Upper lobe of right lung (tissue), 1 donor: ENCODE data around the gene B2M. TPM values are rescaled to one million over a fixed set of nuclear protein-coding genes. Genes with fewer than 3 reads are reported as not detected.
A peak's percentile ranks its signal among the peaks of the same experiment; 100 is the strongest.

Experiments used
- ATAC-seq: fragments of 200-7000 bp; cut with Tn5 transposase; one replicate; pipeline ENCODE4 v1.9.1; 2020; ENCODE audit warnings: mild to moderate bottlenecking, moderate library complexity
- DNase-seq: peaks from one replicate; pipeline ENCODE4 v3.0.0-alpha.2; 2020
- H3K27ac ChIP-seq: fragments of 200-600 bp; one replicate; pipeline ENCODE4 v1.8.0; 2022
- H3K27me3 ChIP-seq: fragments of 200-600 bp; one replicate; pipeline ENCODE4 v1.8.0; 2022; ENCODE audit warnings: mild to moderate bottlenecking
- H3K36me3 ChIP-seq: fragments of 200-600 bp; one replicate; pipeline ENCODE4 v1.8.0; 2022
- H3K4me1 ChIP-seq: fragments of 200-600 bp; one replicate; pipeline ENCODE4 v1.8.0; 2022
- H3K4me3 ChIP-seq: fragments of 200-600 bp; one replicate; pipeline ENCODE4 v1.8.0; 2022; ENCODE audit warnings: mild to moderate bottlenecking
- H3K9me3 ChIP-seq: fragments of 200-600 bp; one replicate; pipeline ENCODE4 v1.8.0; 2022
- intact Hi-C: fragments of 100-400 bp; cut with DNase I; formaldehyde crosslinking; loops from one replicate; pipeline ENCODE4 v1.11.0; 2022
- total RNA-seq: library from RNA; stranded (reverse); fragmentation: NEBNext Ultra II Directional; extraction: Animal tissue kit (Norgen Biotek cat#: 25700); gene quantifications from one replicate; pipeline ENCODE4 v1.2.1, GENCODE V29; 2021
- TF ChIP-seq, protein P1 (sequence below): fragments of 200-600 bp; IDR thresholded peaks from one replicate; pipeline ENCODE4 v1.8.0; 2022; ENCODE audit warnings: antibody characterized with exemption
- donor health status: DM: no; HTN: yes; CAD: no; lungs with severe emphysema.

The B2M gene
- total RNA-seq, 1 donor from 2014 or later: 4,033 TPM

DNA sequence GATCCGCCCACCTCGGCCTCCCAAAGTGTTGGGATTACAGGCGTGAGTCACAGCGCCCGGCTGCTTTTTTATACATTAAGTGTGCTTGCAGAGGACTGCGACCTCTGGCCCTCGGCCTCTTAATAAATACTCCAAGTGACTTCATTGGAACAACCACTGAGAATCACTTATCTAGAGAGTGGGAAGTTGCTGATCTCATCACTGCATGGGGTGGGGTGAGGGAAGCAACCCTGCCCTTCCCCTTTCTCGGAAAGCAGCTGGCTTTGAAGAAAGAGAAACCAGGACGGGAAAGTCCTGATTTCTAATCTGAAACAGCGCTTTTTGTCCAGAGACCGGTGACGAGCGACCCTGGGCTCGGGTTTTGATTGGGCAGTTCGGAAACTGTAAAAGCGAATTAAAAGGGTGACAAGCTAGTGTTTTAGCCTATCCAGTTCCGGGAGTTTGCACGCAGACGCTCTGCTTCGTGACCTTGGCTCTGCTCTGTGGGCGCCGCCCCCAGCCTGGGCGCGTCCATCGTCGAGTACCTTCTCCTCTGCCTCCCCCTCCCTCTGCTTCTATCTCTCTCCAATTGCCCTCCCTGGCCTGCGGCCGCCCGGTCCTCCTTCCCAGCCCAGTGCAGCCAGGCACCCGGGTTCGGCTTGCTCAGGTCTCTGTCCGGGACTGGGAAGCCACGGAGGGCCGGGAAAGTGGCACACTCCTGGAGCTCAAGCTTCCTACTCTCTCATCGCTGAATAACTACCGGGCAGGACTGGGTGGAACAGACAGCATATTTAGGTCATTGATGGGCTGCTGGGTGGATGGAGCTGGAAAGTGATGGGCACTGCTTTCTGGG is 17.5 kb downstream of the B2M start:
- DNase-seq (peak; percentile 97), ATAC-seq (peak; percentile 95)
- Histone ChIP-seq H3K36me3 (peaks cover 9% of the 10 kb centered on the region), H3K4me1 (peaks cover 41% of the 10 kb centered on the region), H3K4me3 (peak overlapping the region; percentile 91), H3K9me3 (no peaks in the 10 kb centered on the region), H3K27me3 (no peaks in the 10 kb centered on the region), H3K27ac (peak overlapping the region; percentile 99)
- TF ChIP-seq, protein P1, sequence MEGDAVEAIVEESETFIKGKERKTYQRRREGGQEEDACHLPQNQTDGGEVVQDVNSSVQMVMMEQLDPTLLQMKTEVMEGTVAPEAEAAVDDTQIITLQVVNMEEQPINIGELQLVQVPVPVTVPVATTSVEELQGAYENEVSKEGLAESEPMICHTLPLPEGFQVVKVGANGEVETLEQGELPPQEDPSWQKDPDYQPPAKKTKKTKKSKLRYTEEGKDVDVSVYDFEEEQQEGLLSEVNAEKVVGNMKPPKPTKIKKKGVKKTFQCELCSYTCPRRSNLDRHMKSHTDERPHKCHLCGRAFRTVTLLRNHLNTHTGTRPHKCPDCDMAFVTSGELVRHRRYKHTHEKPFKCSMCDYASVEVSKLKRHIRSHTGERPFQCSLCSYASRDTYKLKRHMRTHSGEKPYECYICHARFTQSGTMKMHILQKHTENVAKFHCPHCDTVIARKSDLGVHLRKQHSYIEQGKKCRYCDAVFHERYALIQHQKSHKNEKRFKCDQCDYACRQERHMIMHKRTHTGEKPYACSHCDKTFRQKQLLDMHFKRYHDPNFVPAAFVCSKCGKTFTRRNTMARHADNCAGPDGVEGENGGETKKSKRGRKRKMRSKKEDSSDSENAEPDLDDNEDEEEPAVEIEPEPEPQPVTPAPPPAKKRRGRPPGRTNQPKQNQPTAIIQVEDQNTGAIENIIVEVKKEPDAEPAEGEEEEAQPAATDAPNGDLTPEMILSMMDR: no peak
- intact Hi-C loops: no loop called here

DNA sequence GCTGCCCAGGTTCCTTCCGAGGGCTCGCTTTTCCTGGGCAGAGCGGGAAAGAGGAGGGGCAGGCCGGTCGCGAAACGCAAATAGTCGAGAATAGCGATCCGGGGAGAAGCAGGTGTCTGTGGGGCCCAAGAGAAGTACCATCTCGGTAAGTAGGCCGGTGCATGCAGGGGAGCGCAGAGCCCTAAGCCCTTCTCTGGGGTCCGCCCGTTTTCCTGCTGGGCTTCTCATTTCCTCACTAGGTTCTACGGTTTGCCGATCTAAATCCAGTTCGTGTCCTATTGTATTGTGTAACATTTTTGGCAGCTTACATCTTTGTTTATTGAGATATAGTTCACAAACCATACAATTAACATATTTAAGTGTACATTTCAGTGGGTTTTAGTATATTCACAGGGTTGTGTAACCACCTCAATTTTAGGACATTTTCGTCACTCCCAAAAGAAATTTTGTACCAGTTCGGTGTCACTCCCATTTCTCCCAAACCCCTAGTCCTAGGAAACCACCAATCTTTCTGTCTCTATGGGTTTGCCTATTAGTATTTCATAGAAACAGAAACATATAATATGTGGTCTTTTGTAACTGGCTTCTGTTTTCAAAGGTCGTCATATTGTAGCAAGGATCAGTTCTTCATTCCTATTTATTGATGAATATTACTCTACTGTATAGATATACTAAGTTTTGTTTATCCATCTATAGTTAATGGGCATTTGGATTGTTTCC is 18.3 kb downstream of the B2M start:
- H3K4me1 ChIP-seq: peaks cover 38% of the 10 kb centered on the region
- peaks cover 9% of the 10 kb centered on the region for H3K36me3 ChIP-seq
- TF ChIP-seq, protein P1: no peak
- intact Hi-C loops: loop anchor here (10.0 kb wide), 1 partner anchor 75 kb away; no protein-coding TSS in a partner anchor
- H3K27ac ChIP-seq: peak overlapping the region; percentile 99
- peak overlapping the region; percentile 91 for H3K4me3 ChIP-seq
- DNase-seq: peak; percentile 75
- H3K9me3 ChIP-seq: no peaks in the 10 kb centered on the region
- peak; percentile 8 for ATAC-seq
- H3K27me3 ChIP-seq: no peaks in the 10 kb centered on the region

DNA sequence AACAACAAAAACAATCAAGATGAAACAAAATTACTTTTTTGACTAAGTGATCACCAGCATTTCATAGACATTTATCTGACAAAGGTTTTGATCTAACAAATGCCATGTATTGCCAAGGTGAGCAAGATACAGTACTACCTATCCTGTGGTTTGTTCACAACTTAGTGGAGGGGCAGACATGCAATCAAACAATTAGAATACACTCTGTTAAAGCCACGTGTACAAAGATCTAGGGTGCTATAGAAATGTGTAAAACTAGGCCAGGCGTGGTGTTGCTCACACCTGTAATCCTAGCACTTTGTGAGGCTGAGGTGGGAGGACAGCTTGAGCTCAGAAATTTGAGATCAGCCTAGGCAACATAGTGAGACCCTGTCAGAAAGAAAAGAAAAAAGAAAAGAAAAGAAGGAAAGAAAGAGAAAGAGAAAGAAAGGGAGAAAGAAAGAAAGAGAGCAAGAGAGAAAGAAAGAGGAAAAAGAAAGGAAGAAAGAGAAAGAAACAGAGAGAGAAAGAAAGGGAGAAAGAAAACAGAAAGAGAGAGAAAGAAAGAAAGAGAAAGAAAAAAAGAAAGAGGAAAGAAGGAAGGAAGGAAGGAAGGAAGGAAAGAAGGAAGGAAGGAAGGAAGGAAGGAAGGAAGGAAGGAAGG is 23.6 kb downstream of the B2M start:
- DNase-seq (no peak), ATAC-seq (no peak)
- Histone ChIP-seq H3K4me3 (no peak overlapping the region), H3K27me3 (no peaks in the 10 kb centered on the region), H3K36me3 (peaks cover 9% of the 10 kb centered on the region), H3K4me1 (peaks cover 21% of the 10 kb centered on the region), H3K9me3 (no peaks in the 10 kb centered on the region), H3K27ac (peak overlapping the region; percentile 78)
- TF ChIP-seq, protein P1: no peak
- intact Hi-C loops: loop anchor here (10.0 kb wide), 1 partner anchor 80 kb away; no protein-coding TSS in a partner anchor

DNA sequence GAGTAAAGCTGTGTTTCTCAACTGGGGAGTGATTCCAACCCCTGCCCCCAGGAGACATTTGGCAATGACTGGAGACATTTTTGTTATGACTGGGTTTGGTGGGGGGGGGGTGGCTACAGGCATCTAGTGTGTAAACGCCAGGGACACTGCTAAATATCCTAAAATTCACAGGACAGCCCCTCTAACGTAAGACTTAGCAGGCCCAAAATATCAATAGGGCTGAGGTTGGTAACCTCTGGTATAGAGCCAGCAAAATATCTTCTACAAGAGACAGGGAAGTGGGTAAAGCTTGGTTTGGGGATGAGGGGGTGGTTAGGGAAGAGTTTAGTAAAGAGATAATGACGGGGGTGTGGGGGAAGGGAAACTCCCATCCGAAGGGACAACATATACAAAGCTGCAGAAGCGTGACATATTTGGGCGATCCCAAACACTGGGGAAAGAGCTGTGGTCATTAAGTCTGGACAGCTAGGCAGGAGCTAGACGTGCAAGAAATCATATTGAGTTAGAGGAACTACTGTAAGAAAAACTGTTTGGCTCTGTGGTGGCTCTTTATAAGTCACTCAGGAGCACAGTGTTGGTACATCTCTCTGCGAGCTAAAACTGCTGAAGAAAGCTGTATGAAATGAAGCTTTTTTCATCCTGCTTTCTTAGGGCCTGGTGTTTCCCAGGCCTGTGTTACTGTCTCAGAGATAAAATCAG is 24.3 kb downstream of the B2M start:
- TF ChIP-seq, protein P1: no peak
- H3K27ac ChIP-seq: peak overlapping the region; percentile 78
- no peak for DNase-seq
- ATAC-seq: peak; percentile 90
- intact Hi-C loops: loop anchor here (10.0 kb wide), 1 partner anchor 81 kb away; no protein-coding TSS in a partner anchor
- H3K4me1 ChIP-seq: peaks cover 15% of the 10 kb centered on the region
- H3K27me3 ChIP-seq: no peaks in the 10 kb centered on the region
- no peaks in the 10 kb centered on the region for H3K9me3 ChIP-seq
- H3K36me3 ChIP-seq: peaks cover 9% of the 10 kb centered on the region
- no peak overlapping the region for H3K4me3 ChIP-seq

DNA sequence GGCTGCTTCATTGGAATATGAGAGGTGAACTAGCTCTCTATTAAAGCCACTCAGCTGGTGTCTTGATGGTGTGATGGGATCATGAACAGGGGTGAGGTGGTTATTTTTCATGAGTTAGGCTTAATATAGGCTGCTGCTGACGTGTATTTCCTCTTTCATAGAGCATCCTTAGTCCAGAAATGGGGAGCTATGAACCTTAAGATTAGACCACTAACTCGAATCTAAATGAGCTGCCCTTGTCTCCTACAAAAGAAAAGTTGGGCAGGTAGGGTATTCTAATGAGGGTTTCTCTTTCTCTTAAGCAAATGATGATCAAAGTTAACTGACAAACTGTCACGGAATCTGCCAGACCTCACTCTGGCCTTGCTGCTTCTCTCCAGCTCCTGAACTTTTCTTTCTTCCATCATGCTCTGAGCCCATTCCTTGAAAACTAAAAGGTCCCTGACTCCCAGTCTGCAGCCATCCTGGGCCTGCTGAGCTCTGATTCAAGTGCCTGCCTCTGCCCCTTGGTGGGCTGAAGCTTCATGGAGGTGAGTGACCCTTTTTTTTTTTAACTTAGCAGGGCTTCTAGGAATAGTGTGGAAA is 25.0 kb downstream of the B2M start, which contains the start of gene TRIM69:
TRIM69 (plus strand) TSS at position 348 of the 585 bp plus-strand sequence; CDS start at position 525, 177 bp downstream.
- H3K27me3 ChIP-seq: no peaks in the 10 kb centered on the region
- peak within 1 kb of the TSS; percentile 78 for H3K27ac ChIP-seq
- H3K36me3 ChIP-seq: peaks cover 9% of the 10 kb centered on the region
- no peaks in the 10 kb centered on the region for H3K9me3 ChIP-seq
- peaks cover 13% of the 10 kb centered on the region for H3K4me1 ChIP-seq
- intact Hi-C loops: loop anchor here (10.0 kb wide), 1 partner anchor 81 kb away; no protein-coding TSS in a partner anchor
- no peak for ATAC-seq
- DNase-seq: no peak
- H3K4me3 ChIP-seq: no peak within 1 kb of the TSS
- TF ChIP-seq, protein P1: no peak
